Posterior vena cava (tissue), 2 donors: Measurements from ENCODE around the gene CAMTA1. TPM values are rescaled to one million over a fixed set of nuclear protein-coding genes. Genes with fewer than 3 reads are reported as not detected.
A peak's percentile ranks its signal among the peaks of the same experiment; 100 is the strongest.

Experiments
- DNase-seq: peaks from one replicate; pipeline ENCODE4 v3.0.0-alpha.2; 2020; ENCODE audit warnings: low spot score
- intact Hi-C, 2 donors: fragments of 100-400 bp; cut with DNase I; formaldehyde crosslinking; loops; one replicate each; pipeline versions ENCODE4 v1.14.1 to v1.14.2; 2022 to 2023
- total RNA-seq, 2 donors: library from RNA; stranded (reverse); fragmentation: NEBNext Ultra II Directional; extraction: Animal tissue kit (Norgen Biotek cat#: 25700); gene quantifications; one replicate each; pipeline ENCODE4 v1.2.1, GENCODE V29; 2021
- donor health status: DM: yes; HTN: yes; CAD: no.
- donor health status: DM: yes; HTN: yes; CAD: no.

Gene CAMTA1
- total RNA-seq, 2 donors from 2014 or later, result 65.1 to 76.4 TPM

DNA sequence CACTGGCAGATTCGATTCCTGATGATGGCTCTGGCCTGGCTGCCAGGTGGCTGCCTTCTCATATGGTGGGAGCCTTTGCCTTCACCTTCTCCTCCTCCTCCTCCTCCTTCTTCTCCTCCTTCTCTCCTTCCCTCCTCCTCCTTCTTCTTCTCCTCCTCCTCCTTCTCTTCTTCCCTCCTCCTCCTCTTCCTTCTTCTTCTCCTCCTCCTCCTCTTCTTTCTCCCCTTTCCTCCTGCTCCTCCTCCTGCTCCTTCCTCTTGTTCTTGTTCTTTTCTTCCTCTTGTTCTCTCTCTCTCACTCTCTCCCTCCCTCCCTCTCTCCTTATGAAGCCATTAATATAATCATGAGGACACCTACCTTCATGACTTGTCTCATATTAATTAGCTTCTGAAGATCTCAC is 278.7 kb downstream of the CAMTA1 start:
- intact Hi-C loops, result loop anchor here in 1 of 2 donors (10.0 kb wide), 1 partner anchor 269 kb away; no protein-coding TSS in a partner anchor
- no peak for DNase-seq

DNA sequence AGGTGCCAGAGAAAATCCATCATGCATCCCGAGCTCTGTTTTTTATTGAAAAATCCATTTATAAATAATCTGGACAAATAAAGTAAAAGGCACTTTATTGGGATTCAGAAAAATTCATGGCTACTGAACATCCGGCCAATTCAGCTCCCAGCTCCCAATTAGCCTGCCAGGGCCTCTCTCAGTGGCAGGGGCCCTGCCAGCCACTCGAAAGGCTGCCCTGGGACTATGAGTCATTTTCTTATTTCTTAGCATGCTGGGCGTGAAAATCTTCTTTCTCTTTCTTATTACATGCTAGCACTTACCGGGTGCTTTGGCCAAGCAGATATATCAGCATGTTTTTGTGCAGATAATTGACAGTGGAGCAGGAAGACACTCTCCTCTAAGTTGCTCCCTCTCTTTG is 283.3 kb downstream of the CAMTA1 start:
- intact Hi-C loops, result loop anchor here in 1 of 2 donors (10.0 kb wide), 1 partner anchor 274 kb away; no protein-coding TSS in a partner anchor
- no peak for DNase-seq

DNA sequence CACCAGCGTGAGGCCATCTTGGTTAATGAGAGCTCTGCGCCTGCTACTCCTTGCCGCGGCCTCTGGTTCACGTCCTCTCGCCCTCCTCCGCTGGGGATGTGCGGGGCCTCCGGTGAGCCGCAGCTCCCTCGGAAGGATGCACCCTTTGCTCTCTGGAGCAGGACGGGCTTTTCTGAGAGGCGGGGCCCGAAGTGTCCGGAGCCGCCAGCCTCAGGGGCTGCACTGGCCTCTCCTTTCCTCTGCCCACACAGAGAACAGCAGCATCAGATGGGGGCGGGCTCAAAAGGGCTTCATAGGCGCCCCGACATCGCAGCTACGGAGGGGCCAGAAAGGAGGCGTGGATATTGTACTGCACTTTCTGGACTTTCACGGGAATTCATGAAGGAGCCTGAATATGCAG is 284.7 kb downstream of the CAMTA1 start:
- intact Hi-C loops, result loop anchor here (5.0 to 10.0 kb wide), 4 partner anchors 275 to 575 kb away; no protein-coding TSS in a partner anchor
- DNase-seq, result peak; percentile 74

DNA sequence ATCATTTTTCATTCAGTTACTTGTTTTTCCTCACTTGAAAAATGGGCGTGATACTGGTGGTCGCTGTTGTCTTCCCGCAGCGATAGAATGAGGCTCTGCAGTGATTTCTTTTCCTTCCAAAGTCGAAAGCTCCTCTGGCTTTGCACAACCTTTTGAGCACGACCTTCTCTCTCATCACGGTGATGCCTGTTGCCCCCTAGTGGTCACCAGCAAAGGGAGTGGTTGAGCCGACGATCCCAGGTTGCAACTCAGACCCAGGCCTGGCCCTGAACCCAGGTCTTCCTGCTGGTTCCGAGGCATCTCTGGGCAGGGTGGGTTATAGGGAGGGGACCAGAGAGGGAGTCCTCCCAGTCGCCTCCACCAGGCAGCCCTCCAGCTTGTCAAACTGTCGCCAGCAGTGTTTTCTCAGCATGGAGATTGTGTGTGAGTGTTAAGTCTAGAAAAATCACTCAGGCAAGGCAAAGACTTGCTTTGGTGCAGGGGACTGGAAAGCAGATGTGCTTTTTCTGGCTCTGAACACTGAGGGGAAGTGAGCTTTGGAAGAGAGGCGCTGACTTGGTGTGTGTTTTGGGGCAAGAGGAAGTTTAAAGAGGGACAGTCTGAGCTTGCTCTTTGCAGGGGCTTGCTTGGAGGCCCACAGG is 285.3 kb downstream of the CAMTA1 start:
- peak; percentile 88 for DNase-seq
- intact Hi-C loops, result loop anchor here (5.0 to 10.0 kb wide), 4 partner anchors 276 to 574 kb away; no protein-coding TSS in a partner anchor

- no peak for DNase-seq
- intact Hi-C loops, result loop anchor here in 1 of 2 donors (10.0 kb wide), 3 partner anchors 281 to 569 kb away; no protein-coding TSS in a partner anchor
Observed at GRCh38 chr1:7076117-7076516, 290.9 kb downstream of the CAMTA1 start.

DNA sequence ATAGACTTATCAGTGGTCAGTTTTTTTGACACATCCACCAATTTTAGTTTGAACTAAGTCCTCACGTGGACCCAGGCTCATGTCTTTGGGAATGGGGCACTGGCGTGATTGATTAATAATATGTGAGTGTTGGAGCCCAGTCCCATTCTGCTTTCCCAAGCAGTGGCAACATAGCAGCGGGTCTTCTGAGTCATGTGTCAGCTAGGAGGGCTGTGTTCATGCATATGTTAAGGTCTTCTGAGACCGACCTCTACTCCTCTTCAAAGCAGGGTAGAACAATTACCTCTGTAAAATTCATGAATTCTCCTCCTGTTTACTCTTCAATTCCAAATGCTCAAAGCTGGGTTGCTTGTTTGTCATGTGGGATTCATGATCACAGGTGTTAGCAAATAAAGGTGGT is 291.3 kb downstream of the CAMTA1 start:
- DNase-seq, result no peak
- intact Hi-C loops, result loop anchor here in 1 of 2 donors (10.0 kb wide), 3 partner anchors 282 to 568 kb away; no protein-coding TSS in a partner anchor

DNA sequence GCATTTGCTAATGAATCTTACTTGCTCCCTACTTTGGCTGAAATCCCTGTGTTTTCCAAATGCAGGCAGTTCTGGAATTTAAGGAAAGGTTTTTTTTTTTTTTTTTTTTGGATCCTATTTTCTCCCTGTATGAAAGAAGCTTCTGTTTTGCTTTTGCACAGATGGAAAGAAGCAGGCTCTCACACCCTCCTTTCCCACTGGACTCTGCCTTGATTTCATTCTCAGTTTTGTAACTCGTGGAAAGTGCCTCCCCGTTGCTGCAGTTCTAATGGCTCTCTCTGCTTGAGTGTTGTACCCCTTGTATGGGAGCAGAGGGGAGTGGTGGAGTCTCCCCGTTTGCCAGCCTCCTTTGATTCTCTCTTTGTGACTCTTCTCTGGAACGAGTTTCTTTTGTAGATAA is 291.9 kb downstream of the CAMTA1 start:
- intact Hi-C loops, result loop anchor here in 1 of 2 donors (10.0 kb wide), 3 partner anchors 282 to 568 kb away; no protein-coding TSS in a partner anchor
- DNase-seq, result no peak

DNA sequence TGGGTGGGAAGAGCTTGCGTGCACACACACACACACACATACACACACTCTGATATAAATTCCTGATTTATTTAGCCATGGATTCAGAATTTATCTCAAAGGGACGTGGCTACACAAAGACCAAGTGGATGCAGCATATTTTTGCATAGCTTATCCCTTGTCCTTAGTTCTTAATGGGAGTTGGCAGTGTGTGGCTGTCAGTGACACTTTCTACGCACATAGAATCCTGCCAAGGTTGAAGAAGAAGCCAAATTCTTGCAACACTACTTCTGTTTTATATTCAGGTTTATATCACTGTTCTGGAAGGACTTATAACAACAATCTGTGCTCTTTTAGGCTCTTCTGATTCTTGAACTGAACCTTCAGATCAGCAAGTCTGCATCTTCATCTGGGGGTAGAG is 292.7 kb downstream of the CAMTA1 start:
- no peak for DNase-seq
- intact Hi-C loops, result loop anchor here in 1 of 2 donors (10.0 kb wide), 3 partner anchors 283 to 567 kb away; no protein-coding TSS in a partner anchor

GRCh38 chr1:7079637-7080036 is 294.4 kb downstream of the CAMTA1 start:
- DNase-seq, result no peak
- intact Hi-C loops, result loop anchor here in 1 of 2 donors (10.0 kb wide), 3 partner anchors 285 to 565 kb away; no protein-coding TSS in a partner anchor

DNA sequence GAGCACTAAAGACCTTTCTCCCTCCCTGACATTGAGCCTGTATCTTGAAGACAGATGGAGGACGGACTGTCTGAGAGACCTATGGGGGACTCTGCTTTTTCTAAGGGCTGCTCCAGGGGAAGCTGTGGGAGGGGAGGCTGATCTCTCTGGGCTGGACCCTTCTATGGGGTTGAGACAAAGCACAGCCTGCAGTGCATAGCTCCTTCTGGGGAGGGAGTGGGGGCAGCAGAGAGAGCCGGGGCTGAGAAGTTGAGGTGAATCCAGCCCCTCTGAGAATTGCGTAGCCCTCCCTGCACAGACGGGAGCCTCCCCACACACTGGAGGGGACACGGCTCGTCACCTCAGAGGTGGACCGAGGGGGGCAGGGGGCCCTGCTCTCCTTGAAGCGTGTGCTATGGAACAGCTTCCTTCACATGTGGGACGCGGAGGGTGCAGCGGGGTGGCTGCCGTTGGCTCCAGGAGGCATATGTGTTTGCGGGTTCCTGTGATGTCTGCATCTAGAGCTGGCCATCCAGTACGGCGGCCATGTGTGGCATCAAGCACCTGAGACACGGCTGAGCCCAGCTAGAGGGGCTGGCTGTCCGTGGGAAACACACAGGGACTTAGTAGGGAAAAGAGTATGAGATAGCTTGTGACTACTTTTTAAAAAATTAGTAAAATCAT is 299.1 kb downstream of the CAMTA1 start:
- intact Hi-C loops, result no loop called here
- no peak for DNase-seq

DNA sequence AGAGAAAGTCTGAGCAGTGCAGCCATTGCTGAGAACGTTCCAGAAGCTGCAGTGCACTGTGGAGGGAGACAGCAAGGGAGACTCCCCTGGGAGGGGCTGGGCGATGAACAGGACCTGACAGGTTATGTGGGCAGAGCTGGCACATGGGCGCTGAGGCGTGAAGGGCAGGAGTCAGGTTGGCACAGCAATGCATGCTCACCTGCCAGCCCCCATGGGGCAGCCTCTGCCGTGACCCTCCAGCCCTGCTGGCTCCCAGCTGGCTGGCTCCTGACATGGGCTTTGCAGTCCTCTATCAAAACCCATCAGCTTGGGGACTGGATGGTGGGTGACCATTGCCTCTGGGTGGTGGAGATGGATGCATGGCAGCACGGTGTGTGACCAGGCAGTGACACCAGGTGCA is 300.3 kb downstream of the CAMTA1 start:
- DNase-seq, result no peak
- intact Hi-C loops, result no loop called here

GRCh38 chr1:7086106-7086505 is 300.9 kb downstream of the CAMTA1 start:
- DNase-seq, result no peak
- intact Hi-C loops, result no loop called here

DNA sequence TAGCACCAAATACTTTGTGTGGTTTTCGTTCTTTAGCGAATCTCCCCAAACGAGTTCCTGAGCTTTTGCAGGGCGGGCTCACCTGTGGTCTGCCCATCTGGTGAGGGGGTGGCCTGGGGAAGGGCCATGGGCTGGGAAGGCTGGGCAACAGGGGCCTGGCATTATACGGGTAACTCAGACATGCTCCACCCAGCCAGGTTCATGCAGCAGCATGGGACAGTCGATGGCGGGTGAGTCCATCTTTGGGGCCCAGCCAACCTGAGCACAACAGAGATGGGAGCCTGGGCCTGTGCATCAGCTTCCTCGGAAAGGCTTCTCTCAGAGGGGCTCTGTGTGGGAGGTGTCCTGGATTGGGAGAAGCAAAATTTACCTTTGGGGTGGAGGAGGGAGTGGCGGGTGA is 302.6 kb downstream of the CAMTA1 start:
- intact Hi-C loops, result no loop called here

DNA sequence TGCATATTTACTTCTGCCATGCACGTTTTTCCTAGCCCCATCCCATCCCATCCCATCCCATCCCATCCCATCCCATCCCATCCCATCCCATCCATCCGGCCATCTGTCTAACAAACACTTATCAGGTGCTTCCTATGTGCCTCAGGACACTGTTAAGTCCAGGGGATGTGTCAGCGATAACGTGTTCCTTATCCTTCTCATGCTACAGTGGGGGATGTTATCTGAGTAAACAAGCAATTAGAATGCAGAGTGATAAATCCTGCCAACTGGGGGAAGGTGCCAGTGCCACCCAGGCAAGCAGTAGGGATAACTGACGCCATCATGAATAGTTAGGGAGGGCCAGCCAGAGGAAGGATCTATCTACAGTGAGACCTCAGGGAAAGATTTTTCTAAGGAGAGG is 304.2 kb downstream of the CAMTA1 start:
- intact Hi-C loops, result no loop called here
- DNase-seq, result no peak

More for the DNA sequence above, 302.6 kb downstream of the CAMTA1 start:
- no peak for DNase-seq

DNA sequence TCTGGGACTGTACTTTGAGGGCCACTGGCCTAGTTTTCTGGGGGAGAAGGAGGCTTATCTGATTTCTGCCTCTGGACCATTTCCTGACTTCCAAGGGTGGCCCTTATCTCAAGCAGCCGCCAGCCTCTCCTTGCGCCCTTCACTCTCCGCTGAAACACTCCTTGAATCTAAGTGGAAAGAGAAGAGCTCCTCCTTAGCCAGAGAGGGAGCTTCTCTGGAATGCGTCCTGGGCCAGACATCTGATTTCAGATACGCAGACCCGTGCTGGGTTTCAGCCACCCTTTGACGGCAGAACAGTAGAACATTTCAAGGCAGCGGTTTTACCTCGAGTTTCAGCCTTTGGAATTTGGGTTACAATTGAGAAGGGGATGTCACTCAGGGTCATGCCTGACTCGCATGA is 308.0 kb downstream of the CAMTA1 start:
- no peak for DNase-seq
- intact Hi-C loops, result no loop called here

- DNase-seq, result no peak
- intact Hi-C loops, result no loop called here
Observed at GRCh38 chr1:7094086-7094485, 308.8 kb downstream of the CAMTA1 start.

- no peak for DNase-seq
- intact Hi-C loops, result no loop called here
Observed at GRCh38 chr1:7094509-7094908, 309.3 kb downstream of the CAMTA1 start.

DNA sequence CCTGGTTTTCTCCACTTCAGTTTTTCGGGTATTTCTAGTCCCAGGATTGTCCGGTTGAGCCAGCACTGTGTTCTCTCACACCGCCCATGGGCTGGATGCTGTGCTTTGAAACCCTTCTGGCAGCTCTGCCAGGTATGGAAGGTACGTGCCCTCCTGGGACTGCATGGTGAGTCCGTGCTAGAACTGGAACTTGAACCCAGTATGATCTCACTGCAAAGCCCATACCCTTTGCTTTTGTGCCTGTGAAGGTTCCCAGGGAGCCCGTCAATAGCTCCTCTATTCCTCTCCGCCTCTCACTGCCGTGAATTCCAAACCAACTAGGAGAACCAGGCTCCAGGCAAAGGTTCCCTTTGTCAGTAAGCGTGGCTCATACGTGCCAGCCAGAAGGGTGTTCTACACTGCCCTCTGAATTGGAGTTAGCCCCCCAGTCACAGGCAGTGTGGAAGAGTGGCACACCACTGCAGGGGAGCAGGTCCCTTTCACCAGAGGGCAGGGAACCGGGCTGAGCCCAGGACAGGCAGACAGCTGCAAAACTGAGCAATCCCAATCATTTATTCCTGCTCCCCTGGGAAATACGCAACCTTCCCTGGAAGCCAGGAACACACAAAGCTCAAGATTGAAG is 310.2 kb downstream of the CAMTA1 start:
- intact Hi-C loops, result no loop called here
- DNase-seq, result no peak

DNA sequence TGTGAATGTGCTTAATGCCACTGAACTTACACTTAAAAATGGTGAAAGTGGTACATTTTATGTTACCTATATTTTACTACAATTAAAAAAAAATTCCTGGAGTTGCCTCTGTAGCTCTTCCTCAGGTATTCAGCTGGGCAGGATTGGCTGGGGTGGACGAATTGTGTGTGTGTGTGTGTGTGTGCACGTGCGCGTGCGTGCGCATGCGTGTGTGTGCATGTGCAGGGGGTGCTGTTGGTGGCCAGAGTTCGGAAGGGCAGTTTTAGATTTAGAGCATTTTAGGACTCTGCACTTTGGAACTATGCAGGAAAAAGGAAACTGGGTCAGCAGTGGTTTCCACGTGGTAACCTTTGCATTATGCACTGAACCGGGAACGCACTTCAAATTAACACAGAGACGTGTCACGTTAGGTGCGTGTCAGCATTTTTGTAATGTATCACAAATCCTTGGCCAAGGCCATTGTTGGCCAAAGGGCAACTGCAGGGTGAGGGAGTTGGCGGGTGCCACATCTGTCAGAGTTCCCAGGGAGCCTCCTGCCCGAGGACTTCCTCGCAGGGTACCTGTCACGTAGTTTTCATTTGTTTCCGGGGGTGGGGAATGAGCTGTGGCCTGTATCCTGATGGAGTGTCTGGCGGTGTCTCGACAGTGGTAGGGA is 312.8 kb downstream of the CAMTA1 start:
- no peak for DNase-seq
- intact Hi-C loops, result no loop called here

DNA sequence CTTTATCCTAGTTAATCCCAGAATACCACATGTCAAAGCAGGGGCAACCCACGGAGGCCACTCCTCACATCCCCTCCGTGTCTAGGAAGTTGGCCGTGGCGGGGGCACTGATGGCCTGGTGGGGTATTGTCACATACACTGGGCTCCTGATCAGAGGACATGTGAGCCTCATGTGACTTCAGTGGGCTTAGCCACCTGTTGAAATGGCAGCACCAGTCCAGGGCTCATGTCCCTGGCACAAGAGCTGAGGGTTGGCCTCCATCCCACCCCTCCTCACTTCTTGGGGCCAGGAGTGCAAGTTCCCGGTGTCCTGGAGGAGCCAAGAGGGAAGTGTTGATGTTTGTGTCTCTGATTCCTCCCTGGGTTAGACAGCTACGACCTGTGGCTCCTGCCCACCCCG is 313.4 kb downstream of the CAMTA1 start:
- intact Hi-C loops, result no loop called here
- no peak for DNase-seq
